ENCODE results near the gene RABGAP1L.

RABGAP1L gene

GRCh38 chr1:174273776-174274175, 114.5 kb downstream of the RABGAP1L start:
- H3K4me3 ChIP-seq (ENCODE audit: low read depth, low read length), result no peak overlapping the region
- TF ChIP-seq CTCF (IDR thresholded peaks at IDR 0.05; ENCODE audit: low read depth, low read length), result no peak

- no peak overlapping the region for H3K4me3 ChIP-seq (ENCODE audit: low read depth, low read length)
- TF ChIP-seq CTCF (IDR thresholded peaks at IDR 0.05; ENCODE audit: low read depth, low read length), result no peak
Measured at GRCh38 chr1:174274452-174274851, 115.1 kb downstream of the RABGAP1L start.

- H3K4me3 ChIP-seq (ENCODE audit: low read depth, low read length), result no peak overlapping the region
- TF ChIP-seq CTCF (IDR thresholded peaks at IDR 0.05; ENCODE audit: low read depth, low read length), result no peak
Measured at GRCh38 chr1:174274884-174275283, 115.6 kb downstream of the RABGAP1L start.

- TF ChIP-seq CTCF (IDR thresholded peaks at IDR 0.05; ENCODE audit: low read depth, low read length), result no peak
- no peak overlapping the region for H3K4me3 ChIP-seq (ENCODE audit: low read depth, low read length)
Measured at GRCh38 chr1:174276087-174276486, 116.8 kb downstream of the RABGAP1L start.

- TF ChIP-seq CTCF (IDR thresholded peaks at IDR 0.05; ENCODE audit: low read depth, low read length), result no peak
- H3K4me3 ChIP-seq (ENCODE audit: low read depth, low read length), result no peak overlapping the region
Measured at GRCh38 chr1:174284052-174284451, 124.7 kb downstream of the RABGAP1L start.

- H3K4me3 ChIP-seq (ENCODE audit: low read depth, low read length), result no peak overlapping the region
- TF ChIP-seq CTCF (IDR thresholded peaks at IDR 0.05; ENCODE audit: low read depth, low read length), result no peak
Measured at GRCh38 chr1:174286042-174286441, 126.7 kb downstream of the RABGAP1L start.

GRCh38 chr1:174289644-174290310, 130.5 kb downstream of the RABGAP1L start:
- H3K4me3 ChIP-seq (ENCODE audit: low read depth, low read length), result no peak overlapping the region
- no peak for TF ChIP-seq CTCF (IDR thresholded peaks at IDR 0.05; ENCODE audit: low read depth, low read length)

All from WI38 (cell line).